ENCODE data around the gene KIF17.

Gene KIF17

GRCh38 chr1:20616847-20617487 is 100.8 kb downstream of the KIF17 start:
- no peak for DNase-seq

- no peak for DNase-seq
Observed at GRCh38 chr1:20615946-20616846, 101.6 kb downstream of the KIF17 start.

GRCh38 chr1:20614131-20614579 is 103.7 kb downstream of the KIF17 start:
- DNase-seq = no peak

Measured in NCI-H526 (cell line).